HG02943 (cell line): Measurements from ENCODE around the gene BAZ2B.

Experiments used
- ATAC-seq: cut with Tn5 transposase; IDR thresholded peaks from one replicate; pipeline ENCODE4 v1.9.1; 2021; ENCODE audit warnings: mild to moderate bottlenecking, low read depth, moderate library complexity; ENCODE audit not compliant: unreplicated experiment

The BAZ2B gene

GRCh38 chr2:159281002-159281401, 335.3 kb downstream of the BAZ2B start:
- no peak for ATAC-seq

- ATAC-seq: no peak
Measured at GRCh38 chr2:159279700-159280099, 336.6 kb downstream of the BAZ2B start.

GRCh38 chr2:159275111-159275510, 341.2 kb downstream of the BAZ2B start:
- no peak for ATAC-seq

GRCh38 chr2:159272156-159272555, 344.2 kb downstream of the BAZ2B start:
- no peak for ATAC-seq

- no peak for ATAC-seq
Measured at GRCh38 chr2:159270744-159271379, 345.5 kb downstream of the BAZ2B start.
